ENCODE data around the gene ZFP28.

The ZFP28 gene

GRCh38 chr19:56595548-56595899, 56.8 kb downstream of the ZFP28 start:
- DNase-seq (ENCODE audit: low read depth in 2 of 2), result peak in 1 of 2 donors; percentile 3

- DNase-seq (ENCODE audit: low read depth in 2 of 2), result no peak
Observed at GRCh38 chr19:56596676-56597075, 57.9 kb downstream of the ZFP28 start.

- DNase-seq (ENCODE audit: low read depth in 2 of 2), result no peak
Observed at GRCh38 chr19:56597696-56598095, 58.9 kb downstream of the ZFP28 start.

GRCh38 chr19:56601375-56601774, 62.6 kb downstream of the ZFP28 start:
- DNase-seq (ENCODE audit: low read depth in 2 of 2), result no peak

- no peak for DNase-seq (ENCODE audit: low read depth in 2 of 2)
Observed at GRCh38 chr19:56603829-56604228, 65.1 kb downstream of the ZFP28 start.

All from stimulated activated CD4-positive, alpha-beta T cell treated with anti-CD3 and anti-CD28 coated beads, Interleukin-4, amount 100 ng/mL, for 48 hours (primary cell).